Glomerular endothelial cell (primary cell): ENCODE data around the gene RSRC1. TPM values are rescaled to one million over a fixed set of nuclear protein-coding genes. Genes with fewer than 3 reads are reported as not detected.
"Not testable (repeated sequence)": the region's sequence is repeated elsewhere in the genome, so short reads cannot be mapped to it uniquely, and the experiment has no call there.

Source experiments
- DNase-seq: peaks from one replicate; pipeline ENCODE4 v3.0.0-alpha.2; 2011; ENCODE audit warnings: low read depth, low spot score; ENCODE audit errors: extremely low read depth
- total RNA-seq: library from RNA; depleted of rRNA; stranded (reverse); fragments of >200 nt; gene quantifications from 2 replicates; pipeline ENCODE4 v1.2.3, GENCODE V29; 2015

Gene RSRC1
- total RNA-seq, 1 donor from 2014 or later, result 26.9 TPM

DNA sequence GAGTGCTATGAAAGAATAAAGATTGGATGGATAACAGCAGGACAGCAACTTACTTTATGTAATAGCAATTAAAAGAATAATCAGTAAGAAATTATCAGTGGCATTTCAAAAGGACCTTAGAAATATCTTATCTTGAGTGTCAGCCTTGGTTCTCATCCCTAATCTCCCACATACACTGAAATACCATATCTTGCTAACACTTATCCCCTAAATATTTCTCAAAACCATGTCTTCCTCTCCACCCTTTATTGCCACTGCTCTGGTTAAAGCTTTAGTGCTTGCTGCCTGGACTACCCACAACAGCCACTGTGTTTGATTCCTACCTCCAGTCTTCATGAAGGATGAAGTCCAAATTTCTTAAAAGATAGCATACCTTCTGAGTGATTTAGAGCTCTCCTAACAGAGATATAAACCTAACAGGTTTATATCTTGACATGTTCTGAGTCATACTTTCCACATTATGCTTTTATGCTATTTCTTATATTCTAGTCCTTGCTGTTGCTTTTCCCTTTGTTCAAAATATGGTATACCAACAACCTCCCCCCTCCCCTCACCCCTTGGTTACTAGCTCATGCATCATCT lies 202.8 kb downstream of the RSRC1 start:
- no peak for DNase-seq

- DNase-seq, result peak; percentile 7
Measured at GRCh38 chr3:158313338-158313927, 203.5 kb downstream of the RSRC1 start.

GRCh38 chr3:158314426-158315357 lies 204.8 kb downstream of the RSRC1 start:
- no peak for DNase-seq

GRCh38 chr3:158329696-158330441 lies 220.0 kb downstream of the RSRC1 start:
- DNase-seq, result not testable (repeated sequence)

DNA sequence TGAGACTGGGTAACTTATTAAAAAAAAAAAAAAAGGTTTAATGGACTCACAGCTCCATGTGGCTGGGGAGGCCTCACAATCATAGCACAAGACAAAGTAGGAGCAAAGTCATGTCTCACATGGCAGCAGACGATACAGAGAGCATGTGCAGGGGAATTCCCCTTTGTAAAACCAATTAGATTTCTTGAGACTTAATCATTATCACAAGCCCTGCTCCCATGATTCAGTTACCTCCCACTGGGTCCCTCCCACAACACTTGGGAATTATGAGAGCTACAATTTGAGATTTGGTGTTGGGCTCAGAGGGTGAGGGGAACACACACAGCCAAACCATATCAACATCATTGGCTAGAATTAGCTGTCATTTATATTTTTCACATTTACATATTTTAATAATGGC lies 221.0 kb downstream of the RSRC1 start:
- no peak for DNase-seq

DNA sequence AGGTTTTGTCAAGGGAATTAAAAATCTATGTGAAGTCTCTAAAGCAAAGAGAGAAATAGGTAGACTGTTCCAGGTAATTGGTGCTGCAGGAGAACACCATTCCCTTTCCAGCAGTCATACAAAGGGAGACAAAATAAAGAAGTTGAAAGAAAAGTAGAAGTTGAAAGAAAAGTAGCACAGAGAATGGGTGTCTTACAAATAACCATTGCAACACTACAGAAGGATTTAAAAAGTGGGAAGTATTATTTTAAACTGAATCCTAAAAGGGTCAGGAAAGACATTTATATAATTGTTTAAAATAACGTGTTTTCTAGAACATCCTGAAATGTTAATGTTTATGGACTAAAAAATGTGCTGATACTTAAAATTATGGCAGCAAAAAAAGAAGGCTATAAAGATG lies 223.8 kb downstream of the RSRC1 start:
- DNase-seq, result no peak

DNA sequence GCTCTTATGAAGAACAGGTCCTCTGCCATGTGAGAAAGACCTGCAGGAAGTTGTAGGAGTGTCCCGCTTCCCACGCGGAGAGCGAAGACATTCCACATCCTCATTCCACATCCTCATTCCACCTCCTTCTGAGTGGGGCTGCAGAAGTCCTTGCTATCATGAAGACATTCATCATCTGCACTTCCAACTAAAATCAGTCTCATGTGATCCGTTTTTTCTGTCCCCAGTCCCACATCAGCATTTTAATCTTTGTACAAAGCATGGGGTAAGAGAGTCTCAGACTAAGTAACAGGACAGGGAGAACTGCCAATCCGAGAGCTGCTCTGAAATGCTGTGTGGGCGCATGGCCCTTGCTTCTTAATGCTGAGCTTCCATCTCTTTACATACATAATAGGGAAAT lies 227.2 kb downstream of the RSRC1 start:
- DNase-seq, result no peak

- no peak for DNase-seq
Measured at GRCh38 chr3:158339638-158340037, 229.7 kb downstream of the RSRC1 start.

DNA sequence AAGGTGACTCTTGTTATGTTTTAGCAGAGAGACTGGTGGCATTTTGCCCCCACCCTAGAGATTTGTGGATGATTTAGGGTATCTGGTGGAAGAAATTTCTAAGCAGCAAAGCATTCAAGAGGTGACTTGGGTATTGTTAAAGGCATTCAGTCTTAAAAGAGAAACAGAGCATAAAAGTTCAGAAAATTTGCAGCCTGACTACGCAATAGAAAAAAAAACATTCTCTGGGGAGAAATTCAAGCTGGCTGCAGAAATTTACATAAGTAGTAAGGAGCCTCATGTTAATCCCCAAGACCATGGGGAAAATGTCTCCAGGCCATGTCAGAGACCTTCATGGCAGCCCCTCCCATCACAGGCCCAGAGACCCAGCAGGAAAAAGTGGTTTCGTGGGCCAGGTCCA lies 231.1 kb downstream of the RSRC1 start:
- DNase-seq, result not testable (repeated sequence)

DNA sequence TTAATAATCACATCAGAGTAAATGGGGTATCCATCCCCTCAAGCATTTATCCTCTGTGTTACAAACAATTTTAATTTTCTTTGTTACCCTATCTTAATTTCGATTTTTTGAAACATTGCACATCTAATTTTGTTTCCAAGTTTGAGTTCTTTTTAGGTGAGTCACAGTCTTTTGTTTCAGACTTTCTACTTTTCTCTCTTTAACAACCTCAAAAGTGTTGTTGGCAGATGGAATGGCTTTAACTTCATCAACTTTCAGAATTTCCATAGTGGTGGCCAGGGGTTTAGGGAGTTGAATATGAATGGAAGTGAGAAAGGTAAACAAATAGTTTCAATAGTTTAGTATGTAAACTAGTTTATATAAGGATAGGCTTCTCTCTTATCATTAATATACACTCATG lies 238.1 kb downstream of the RSRC1 start:
- DNase-seq, result no peak

- no peak for DNase-seq
Measured at GRCh38 chr3:158350971-158351370, 241.1 kb downstream of the RSRC1 start.

- DNase-seq, result no peak
Measured at GRCh38 chr3:158352551-158352950, 242.7 kb downstream of the RSRC1 start.

GRCh38 chr3:158354713-158355112 lies 244.8 kb downstream of the RSRC1 start:
- DNase-seq, result no peak

- no peak for DNase-seq
Measured at GRCh38 chr3:158355623-158356588, 246.0 kb downstream of the RSRC1 start.

DNA sequence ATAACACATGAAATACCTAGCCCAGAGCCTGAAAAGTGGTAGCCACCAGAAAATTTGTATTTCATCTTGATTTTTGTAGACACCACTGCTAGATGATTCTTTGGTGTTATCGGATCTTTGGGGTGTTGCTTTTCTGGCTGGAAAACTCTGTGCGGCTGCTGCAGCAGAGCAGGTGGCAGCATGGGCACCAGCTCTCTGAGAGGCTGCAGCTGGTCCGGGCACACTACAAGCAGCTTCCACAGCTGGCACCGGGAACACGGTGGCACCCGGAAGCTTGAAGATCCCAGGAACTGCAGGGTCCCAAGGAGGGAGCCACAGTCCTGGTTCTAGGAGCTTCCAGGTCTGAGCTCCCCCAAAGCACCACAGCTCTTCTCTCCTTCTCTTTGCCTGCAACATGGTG lies 249.4 kb downstream of the RSRC1 start:
- no peak for DNase-seq

GRCh38 chr3:158360756-158361448 lies 251.0 kb downstream of the RSRC1 start:
- DNase-seq, result no peak

DNA sequence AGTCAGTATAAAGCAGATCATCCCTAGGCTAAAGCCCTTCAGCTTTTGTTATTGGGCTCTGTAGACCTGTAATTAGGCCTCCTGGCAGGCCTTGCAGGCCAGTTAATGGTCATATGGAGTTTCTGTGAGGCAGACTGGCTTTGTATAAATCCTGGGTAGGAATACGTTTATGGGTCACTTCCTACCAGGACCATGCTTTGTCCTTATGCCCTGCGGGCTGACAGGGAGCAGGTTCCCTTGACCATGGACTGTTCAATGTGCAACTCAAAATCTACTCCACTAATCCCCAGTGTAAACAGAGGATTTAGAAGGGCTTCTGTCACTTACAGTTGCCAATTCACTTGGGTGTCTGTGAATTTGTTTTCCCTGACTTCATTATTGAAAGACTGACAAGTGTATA lies 258.4 kb downstream of the RSRC1 start:
- no peak for DNase-seq

DNA sequence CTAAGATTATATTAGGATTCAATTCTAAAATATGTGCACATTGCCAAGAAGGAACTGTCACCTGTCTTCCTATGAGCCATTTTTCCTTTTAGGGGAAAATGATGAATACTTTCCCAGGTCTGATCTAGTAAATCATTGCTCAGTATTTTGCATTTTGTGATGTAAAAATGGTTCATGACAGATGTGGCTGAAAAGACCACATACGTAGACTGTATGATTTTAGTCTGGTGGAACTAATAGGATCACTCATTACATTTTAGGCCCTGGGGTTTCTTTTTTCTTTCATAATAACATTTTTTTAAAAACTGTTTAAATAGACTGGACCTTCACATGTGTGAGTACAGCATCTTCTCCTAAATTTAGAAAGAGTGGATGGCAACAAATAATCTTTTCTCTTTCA lies 259.4 kb downstream of the RSRC1 start:
- no peak for DNase-seq

DNA sequence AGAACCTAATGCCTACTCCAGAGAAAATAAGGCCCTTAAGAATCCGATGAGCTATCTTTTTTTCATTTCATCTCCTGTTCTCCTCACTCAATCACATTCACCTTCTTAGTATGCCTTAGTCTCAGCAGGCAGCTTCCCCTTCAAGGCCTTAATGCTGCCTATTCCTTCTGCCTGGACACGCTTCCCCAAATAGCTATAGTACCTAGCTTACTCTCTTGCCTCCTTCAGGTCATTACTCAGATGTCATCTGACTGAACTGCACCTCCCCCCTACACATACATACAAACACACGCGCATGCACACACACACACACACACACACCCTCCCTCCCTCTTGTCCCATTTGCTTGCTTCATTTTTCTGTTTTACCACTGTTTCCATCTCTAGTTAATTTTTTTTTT lies 269.6 kb downstream of the RSRC1 start:
- DNase-seq, result no peak
